OCI-LY7 (cell line): Measurements from ENCODE around the gene KRTCAP2.

Source experiments
- EZH2phosphoT487 ChIP-seq: fragments of 200-600 bp; sonication (generic); IDR thresholded peaks from 2 replicates; pipeline ENCODE4 v1.6.1; 2018; ENCODE audit warnings: low read depth, borderline replicate concordance, mild to moderate bottlenecking, mixed run types, antibody characterized with exemption, low read length, moderate library complexity, mixed read lengths
- TF ChIP-seq, protein P1 (sequence below): fragments of 200-600 bp; sonication (generic); conservative IDR thresholded peaks from 2 replicates; pipeline ENCODE4 v1.5.1; 2014; ENCODE audit warnings: mild to moderate bottlenecking, antibody characterized with exemption, low read length, moderate library complexity, mixed read lengths

DNA sequence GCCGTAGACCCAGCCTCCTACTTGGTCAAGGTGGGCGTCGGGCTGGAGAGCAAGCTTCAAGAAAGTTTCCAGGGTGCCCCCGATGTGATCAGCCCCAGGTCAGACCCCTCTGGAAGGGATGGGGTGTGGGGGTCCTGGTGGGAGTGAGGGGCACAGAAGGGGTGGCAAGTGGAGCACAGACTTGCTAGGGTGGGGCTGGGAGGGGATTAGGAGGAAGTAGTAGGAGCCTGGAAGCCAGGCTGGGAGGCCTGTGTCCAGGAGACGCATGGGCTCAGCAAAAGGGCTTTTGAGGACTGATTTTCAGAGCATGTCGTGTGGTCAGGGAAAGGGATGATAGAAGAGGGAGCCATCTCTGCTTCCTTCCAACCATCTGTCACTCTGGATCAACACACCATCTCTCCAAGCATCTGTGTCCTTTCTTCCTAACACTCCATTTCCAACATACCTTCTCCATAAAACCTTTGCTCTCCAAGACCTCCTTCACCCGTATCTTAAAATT, 9.0 kb upstream of the KRTCAP2 start:
- TF ChIP-seq, protein P1, sequence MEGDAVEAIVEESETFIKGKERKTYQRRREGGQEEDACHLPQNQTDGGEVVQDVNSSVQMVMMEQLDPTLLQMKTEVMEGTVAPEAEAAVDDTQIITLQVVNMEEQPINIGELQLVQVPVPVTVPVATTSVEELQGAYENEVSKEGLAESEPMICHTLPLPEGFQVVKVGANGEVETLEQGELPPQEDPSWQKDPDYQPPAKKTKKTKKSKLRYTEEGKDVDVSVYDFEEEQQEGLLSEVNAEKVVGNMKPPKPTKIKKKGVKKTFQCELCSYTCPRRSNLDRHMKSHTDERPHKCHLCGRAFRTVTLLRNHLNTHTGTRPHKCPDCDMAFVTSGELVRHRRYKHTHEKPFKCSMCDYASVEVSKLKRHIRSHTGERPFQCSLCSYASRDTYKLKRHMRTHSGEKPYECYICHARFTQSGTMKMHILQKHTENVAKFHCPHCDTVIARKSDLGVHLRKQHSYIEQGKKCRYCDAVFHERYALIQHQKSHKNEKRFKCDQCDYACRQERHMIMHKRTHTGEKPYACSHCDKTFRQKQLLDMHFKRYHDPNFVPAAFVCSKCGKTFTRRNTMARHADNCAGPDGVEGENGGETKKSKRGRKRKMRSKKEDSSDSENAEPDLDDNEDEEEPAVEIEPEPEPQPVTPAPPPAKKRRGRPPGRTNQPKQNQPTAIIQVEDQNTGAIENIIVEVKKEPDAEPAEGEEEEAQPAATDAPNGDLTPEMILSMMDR = no peak
- TF ChIP-seq EZH2phosphoT487 = no peak
